ENCODE results near the gene FLT1. TPM values are rescaled to one million over a fixed set of nuclear protein-coding genes. Genes with fewer than 3 reads are reported as not detected.

FLT1 gene
- total RNA-seq, 3 donors from 2014 or later = 14.7 to 29.0 (median 18.8) TPM

GRCh38 chr13:28503182-28503967 lies 8.4 kb upstream of the FLT1 start:
- Mint-ChIP-seq H3K4me1 (ENCODE audit: low read depth) (peaks cover 4% of the 10 kb centered on the region), H3K36me3 (ENCODE audit: insufficient read depth) (no peaks in the 10 kb centered on the region), H3K9me3 (no peaks in the 10 kb centered on the region), H3K27me3 (ENCODE audit: low read depth) (peaks cover under 1% of the 10 kb centered on the region), H3K4me3 (no peak overlapping the region)
- ATAC-seq (no peak), DNase-seq (no peak)

GRCh38 chr13:28501547-28501946 lies 6.6 kb upstream of the FLT1 start:
- ATAC-seq (no peak), DNase-seq (no peak)
- Mint-ChIP-seq H3K36me3 (ENCODE audit: insufficient read depth) (no peaks in the 10 kb centered on the region), H3K4me1 (ENCODE audit: low read depth) (peaks cover 4% of the 10 kb centered on the region), H3K27me3 (ENCODE audit: low read depth) (peaks cover 14% of the 10 kb centered on the region), H3K9me3 (no peaks in the 10 kb centered on the region), H3K4me3 (no peak overlapping the region)

- Mint-ChIP-seq H3K4me1 (ENCODE audit: low read depth) (peaks cover 2% of the 10 kb centered on the region), H3K36me3 (ENCODE audit: insufficient read depth) (no peaks in the 10 kb centered on the region), H3K27me3 (ENCODE audit: low read depth) (peaks cover 27% of the 10 kb centered on the region), H3K9me3 (no peaks in the 10 kb centered on the region), H3K4me3 (no peak overlapping the region)
- ATAC-seq = no peak
- no peak for DNase-seq
These were observed 4.7 kb upstream of the FLT1 start for GRCh38 chr13:28499609-28500008.

DNA sequence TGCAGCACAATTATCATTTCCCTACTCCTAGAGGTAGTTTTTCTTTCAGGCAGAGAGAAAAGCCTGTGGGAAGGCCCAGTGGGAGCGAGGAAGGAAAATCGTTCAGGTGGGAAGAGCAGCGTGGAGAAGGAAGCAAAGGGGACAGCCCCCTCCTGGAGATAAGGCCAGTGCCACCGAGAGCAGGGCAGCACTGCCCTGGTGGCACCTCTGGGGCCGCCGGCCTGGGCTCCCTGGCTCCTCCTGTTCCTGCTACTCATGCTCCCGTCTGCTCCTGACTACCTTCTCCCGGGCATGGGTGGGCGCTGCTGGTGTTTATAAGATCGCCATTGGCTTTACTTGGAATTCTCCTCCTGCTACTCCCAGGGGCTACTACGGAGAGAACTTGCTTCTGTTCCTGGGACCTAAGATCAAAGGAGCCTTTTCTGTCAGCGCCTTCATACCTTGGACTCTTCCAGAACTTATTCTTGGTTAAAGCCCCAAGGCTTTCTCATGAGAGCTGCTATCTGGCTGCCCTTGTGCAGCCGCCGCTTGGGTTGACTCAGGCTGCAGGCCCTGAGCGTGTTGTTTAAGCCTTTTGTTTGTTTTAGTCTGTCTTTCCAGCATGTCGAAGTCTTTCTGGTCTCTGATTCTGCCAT lies 3.7 kb upstream of the FLT1 start:
- Mint-ChIP-seq H3K4me3 (no peak overlapping the region), H3K36me3 (ENCODE audit: insufficient read depth) (no peaks in the 10 kb centered on the region), H3K4me1 (ENCODE audit: low read depth) (peaks cover 2% of the 10 kb centered on the region), H3K9me3 (no peaks in the 10 kb centered on the region), H3K27me3 (ENCODE audit: low read depth) (peaks cover 32% of the 10 kb centered on the region)
- ATAC-seq (no peak), DNase-seq (no peak)

GRCh38 chr13:28497143-28497876 lies 2.4 kb upstream of the FLT1 start:
- Mint-ChIP-seq H3K4me1 (ENCODE audit: low read depth) (peaks cover 4% of the 10 kb centered on the region), H3K9me3 (no peaks in the 10 kb centered on the region), H3K27me3 (ENCODE audit: low read depth) (peaks cover 42% of the 10 kb centered on the region), H3K36me3 (ENCODE audit: insufficient read depth) (no peaks in the 10 kb centered on the region), H3K4me3 (no peak overlapping the region)
- no peak for ATAC-seq
- no peak for DNase-seq

GRCh38 chr13:28496188-28496564 lies 1.2 kb upstream of the FLT1 start:
- peak overlapping the region; percentile 58 for H3K4me3 Mint-ChIP-seq
- H3K36me3 Mint-ChIP-seq (ENCODE audit: insufficient read depth) = no peaks in the 10 kb centered on the region
- ATAC-seq (no peak), DNase-seq (no peak)
- H3K4me1 Mint-ChIP-seq (ENCODE audit: low read depth) = peaks cover 4% of the 10 kb centered on the region
- H3K9me3 Mint-ChIP-seq = no peaks in the 10 kb centered on the region
- H3K27me3 Mint-ChIP-seq (ENCODE audit: low read depth) = peaks cover 47% of the 10 kb centered on the region

DNA sequence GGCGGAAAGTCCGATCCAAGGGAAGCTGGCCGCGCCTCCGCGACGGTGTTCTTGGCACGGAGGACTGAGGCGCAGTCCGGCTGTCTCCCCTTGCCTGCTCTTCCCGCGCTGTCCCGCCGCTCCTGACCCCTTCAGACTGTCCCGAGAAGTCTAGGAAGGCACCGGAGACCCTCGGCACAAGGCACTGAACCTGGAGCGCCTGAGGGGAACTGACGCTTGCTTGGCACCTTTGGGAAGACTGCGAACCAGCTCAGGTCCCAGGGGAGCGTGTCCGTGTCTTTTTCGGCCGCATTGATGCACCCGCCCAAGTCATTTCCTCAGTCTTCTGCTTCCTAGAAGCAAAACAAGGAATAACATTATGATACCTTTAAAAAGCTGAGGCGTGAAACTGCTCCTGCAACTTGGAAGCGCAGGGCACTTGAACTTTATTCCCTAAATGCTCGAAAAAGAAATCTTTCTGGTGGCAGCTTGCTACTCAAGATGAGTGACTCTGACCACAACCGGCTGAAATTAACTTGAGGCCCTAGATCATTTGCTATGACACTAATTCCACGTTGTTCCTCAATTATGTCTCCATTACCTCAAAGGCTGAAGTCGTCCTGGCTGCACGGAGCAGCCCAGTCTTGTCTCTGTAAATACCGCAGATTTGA lies 735 bp upstream of the FLT1 start:
- Mint-ChIP-seq H3K27me3 (ENCODE audit: low read depth) (peaks cover 50% of the 10 kb centered on the region), H3K9me3 (no peaks in the 10 kb centered on the region), H3K4me1 (ENCODE audit: low read depth) (peaks cover 4% of the 10 kb centered on the region), H3K4me3 (peak overlapping the region; percentile 41), H3K36me3 (ENCODE audit: insufficient read depth) (no peaks in the 10 kb centered on the region)
- DNase-seq = no peak
- ATAC-seq = no peak

- DNase-seq (no peak), ATAC-seq (peak; percentile 16 to 25)
- peak overlapping the region; percentile 65 for H3K4me3 Mint-ChIP-seq
- no peaks in the 10 kb centered on the region for H3K9me3 Mint-ChIP-seq
- no peaks in the 10 kb centered on the region for H3K36me3 Mint-ChIP-seq (ENCODE audit: insufficient read depth)
- peaks cover 62% of the 10 kb centered on the region for H3K27me3 Mint-ChIP-seq (ENCODE audit: low read depth)
- H3K4me1 Mint-ChIP-seq (ENCODE audit: low read depth) = peaks cover 4% of the 10 kb centered on the region
These were observed 487 bp downstream of the FLT1 start for GRCh38 chr13:28494504-28494777.

DNA sequence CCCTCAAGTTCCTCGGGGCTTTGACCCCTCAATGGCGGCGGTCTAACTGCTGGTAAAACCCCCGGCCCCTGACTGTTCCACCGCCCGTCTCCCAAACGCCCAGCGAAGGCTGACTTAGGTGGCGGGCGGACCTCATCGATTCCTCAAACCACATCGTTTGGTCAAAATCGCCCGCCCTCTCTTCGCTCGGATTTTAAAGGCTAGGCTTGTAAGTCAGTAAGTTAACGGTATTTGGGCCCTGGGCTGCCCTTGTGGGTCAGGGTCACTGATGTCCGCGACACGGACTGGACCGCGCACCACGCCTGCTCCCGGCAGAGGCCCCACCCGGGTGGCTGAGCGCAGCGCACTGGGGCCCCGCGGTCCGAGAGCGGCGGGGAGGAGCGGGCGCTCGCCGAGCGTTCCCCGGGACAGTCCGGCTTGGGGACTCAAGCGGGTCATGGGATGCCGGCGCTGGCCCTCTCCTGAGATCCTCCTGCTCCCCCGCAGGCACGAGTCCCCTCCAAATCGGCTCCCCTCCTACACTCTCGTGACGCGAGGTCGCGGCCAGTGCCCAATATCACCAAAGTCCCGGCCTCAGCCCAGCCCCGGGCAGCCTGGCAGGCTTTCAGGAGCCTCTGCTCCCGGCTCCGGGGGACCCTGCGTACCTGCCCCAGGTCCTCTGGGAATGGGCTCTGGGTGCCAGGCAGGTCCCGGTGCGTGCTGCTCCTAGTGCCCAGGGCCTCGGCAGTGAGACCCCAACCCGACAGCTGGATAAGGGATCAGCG lies 1.0 kb downstream of the FLT1 start:
- Mint-ChIP-seq H3K27me3 (ENCODE audit: low read depth) (peaks cover 65% of the 10 kb centered on the region), H3K9me3 (no peaks in the 10 kb centered on the region), H3K4me1 (ENCODE audit: low read depth) (peaks cover 4% of the 10 kb centered on the region), H3K36me3 (ENCODE audit: insufficient read depth) (no peaks in the 10 kb centered on the region), H3K4me3 (peak overlapping the region; percentile 65)
- ATAC-seq = peak; percentile 11 to 13
- no peak for DNase-seq

DNA sequence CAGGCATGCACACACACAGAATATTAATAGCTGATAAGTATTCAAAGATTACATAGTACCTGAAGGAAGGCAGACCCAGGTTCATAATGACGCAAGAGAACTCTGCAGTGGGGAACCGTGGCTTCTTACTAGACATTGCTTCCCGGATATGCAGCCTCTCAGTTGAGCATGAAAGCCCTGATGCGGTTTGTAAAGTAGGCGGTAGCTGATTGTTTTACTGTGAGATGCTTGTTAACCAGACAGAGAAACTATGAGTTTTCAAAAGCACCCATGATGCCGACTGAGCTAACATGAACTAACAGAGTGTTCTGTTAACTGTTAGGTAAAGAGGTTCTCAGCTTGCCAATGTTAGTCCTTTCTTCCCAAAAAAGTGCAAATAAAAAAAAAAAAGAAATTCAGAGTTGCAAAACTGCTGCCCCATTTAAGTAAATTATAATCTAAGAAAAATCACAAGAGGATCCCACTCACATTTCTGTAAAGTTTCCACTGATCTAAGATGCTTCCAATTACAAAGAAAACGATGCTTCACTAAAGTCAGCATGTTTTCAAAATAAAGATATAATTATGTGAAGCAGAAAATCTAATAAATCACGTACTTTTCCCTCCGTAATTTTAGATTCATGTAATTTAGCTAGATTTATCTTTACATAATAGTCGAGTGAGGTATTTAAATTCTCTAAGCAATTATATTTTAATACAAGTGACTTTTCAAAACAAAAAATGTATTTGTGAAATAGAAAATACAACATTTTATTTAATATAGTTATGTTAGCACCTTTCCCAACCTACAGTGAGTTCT lies 2.2 kb downstream of the FLT1 start:
- ATAC-seq = peak; percentile 78 to 82
- peak; percentile 30 for DNase-seq
- Mint-ChIP-seq H3K9me3 (no peaks in the 10 kb centered on the region), H3K36me3 (ENCODE audit: insufficient read depth) (no peaks in the 10 kb centered on the region), H3K4me3 (peak overlapping the region; percentile 66), H3K27me3 (ENCODE audit: low read depth) (peaks cover 62% of the 10 kb centered on the region), H3K4me1 (ENCODE audit: low read depth) (peaks cover 4% of the 10 kb centered on the region)

DNA sequence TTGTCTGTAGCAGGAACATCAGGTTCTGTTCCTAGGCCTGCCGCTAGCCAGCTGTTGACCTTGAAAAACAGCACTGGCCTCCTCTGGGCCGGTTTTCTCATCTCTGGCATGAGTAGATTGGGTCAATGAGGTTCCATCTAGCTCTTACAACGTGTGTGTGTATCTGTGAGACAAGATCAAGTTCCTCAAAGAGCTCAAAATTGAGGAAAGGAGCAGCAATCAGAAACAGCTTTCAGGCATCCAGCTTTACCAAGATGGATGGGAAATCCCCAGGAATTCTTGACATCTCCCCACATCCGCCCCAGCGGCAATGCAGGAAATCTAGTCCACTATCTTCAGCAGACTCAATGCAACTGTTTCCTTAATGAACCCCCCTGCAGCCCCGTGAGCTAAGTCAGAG lies 4.9 kb downstream of the FLT1 start:
- Mint-ChIP-seq H3K4me1 (ENCODE audit: low read depth) (peaks cover 2% of the 10 kb centered on the region), H3K27me3 (ENCODE audit: low read depth) (peaks cover 42% of the 10 kb centered on the region), H3K9me3 (no peaks in the 10 kb centered on the region), H3K36me3 (ENCODE audit: insufficient read depth) (no peaks in the 10 kb centered on the region), H3K4me3 (no peak overlapping the region)
- DNase-seq (no peak), ATAC-seq (no peak)

GRCh38 chr13:28489524-28489931 lies 5.4 kb downstream of the FLT1 start:
- H3K36me3 Mint-ChIP-seq (ENCODE audit: insufficient read depth) = no peaks in the 10 kb centered on the region
- ATAC-seq = no peak
- H3K4me1 Mint-ChIP-seq (ENCODE audit: low read depth) = peaks cover 2% of the 10 kb centered on the region
- DNase-seq = no peak
- H3K4me3 Mint-ChIP-seq = no peak overlapping the region
- peaks cover 42% of the 10 kb centered on the region for H3K27me3 Mint-ChIP-seq (ENCODE audit: low read depth)
- no peaks in the 10 kb centered on the region for H3K9me3 Mint-ChIP-seq

- ATAC-seq = no peak
- Mint-ChIP-seq H3K4me3 (no peak overlapping the region), H3K36me3 (ENCODE audit: insufficient read depth) (no peaks in the 10 kb centered on the region), H3K4me1 (ENCODE audit: low read depth) (peaks cover 2% of the 10 kb centered on the region), H3K9me3 (no peaks in the 10 kb centered on the region), H3K27me3 (ENCODE audit: low read depth) (peaks cover 38% of the 10 kb centered on the region)
- DNase-seq = no peak
These were observed 6.4 kb downstream of the FLT1 start for GRCh38 chr13:28488376-28489005.
